Ovary (tissue), 3 donors: Measurements from ENCODE around the gene LHB.
"Not testable (repeated sequence)": the region's sequence is repeated elsewhere in the genome, so short reads cannot be mapped to it uniquely, and the experiment has no call there.

ENCODE experiments used
- POLR2A ChIP-seq: fragments of 450-650 bp; IDR thresholded peaks from one replicate; pipeline ENCODE4 v1.6.1; 2017; ENCODE audit warnings: antibody characterized with exemption, mild to moderate bottlenecking, moderate library complexity
- TF ChIP-seq, protein P1 (sequence below), 3 donors: fragments of 450-650 bp in 2 of 3; fragments of 200-600 bp in 1 of 3; IDR thresholded peaks; one replicate each; pipeline versions ENCODE4 v1.5.1 to v1.8.0; 2016 to 2022; ENCODE audit warnings: antibody characterized with exemption in 3 of 3, mild to moderate bottlenecking in 1 of 3
- donor health status: DM: no; HTN: no; CAD: no.

- TF ChIP-seq, protein P1, sequence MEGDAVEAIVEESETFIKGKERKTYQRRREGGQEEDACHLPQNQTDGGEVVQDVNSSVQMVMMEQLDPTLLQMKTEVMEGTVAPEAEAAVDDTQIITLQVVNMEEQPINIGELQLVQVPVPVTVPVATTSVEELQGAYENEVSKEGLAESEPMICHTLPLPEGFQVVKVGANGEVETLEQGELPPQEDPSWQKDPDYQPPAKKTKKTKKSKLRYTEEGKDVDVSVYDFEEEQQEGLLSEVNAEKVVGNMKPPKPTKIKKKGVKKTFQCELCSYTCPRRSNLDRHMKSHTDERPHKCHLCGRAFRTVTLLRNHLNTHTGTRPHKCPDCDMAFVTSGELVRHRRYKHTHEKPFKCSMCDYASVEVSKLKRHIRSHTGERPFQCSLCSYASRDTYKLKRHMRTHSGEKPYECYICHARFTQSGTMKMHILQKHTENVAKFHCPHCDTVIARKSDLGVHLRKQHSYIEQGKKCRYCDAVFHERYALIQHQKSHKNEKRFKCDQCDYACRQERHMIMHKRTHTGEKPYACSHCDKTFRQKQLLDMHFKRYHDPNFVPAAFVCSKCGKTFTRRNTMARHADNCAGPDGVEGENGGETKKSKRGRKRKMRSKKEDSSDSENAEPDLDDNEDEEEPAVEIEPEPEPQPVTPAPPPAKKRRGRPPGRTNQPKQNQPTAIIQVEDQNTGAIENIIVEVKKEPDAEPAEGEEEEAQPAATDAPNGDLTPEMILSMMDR (IDR thresholded peaks at IDR 0.05): not testable (repeated sequence)
- not testable (repeated sequence) for TF ChIP-seq POLR2A
These were observed 33.6 kb upstream of the LHB start for GRCh38 chr19:49050376-49051033.
